GM08714 (cell line): Measurements from ENCODE around the gene TPCN1.

Experiments used
- H3K4me3 ChIP-seq: fragments of 200-500 bp; sonication (Bioruptor generic); 2 replicates; pipeline ENCODE4 v1.5.1; 2014; ENCODE audit warnings: mild to moderate bottlenecking, low read length, inconsistent platforms
- ZNF274 ChIP-seq: IDR thresholded peaks from 2 replicates; pipeline ENCODE4 v1.6.1; 2012; ENCODE audit warnings: mild to moderate bottlenecking, low read depth, low read length

Gene TPCN1

GRCh38 chr12:113236539-113237399 lies 15.5 kb downstream of the TPCN1 start:
- no peak overlapping the region for H3K4me3 ChIP-seq
- no peak for TF ChIP-seq ZNF274

- H3K4me3 ChIP-seq, result no peak overlapping the region
- no peak for TF ChIP-seq ZNF274
These were observed 16.5 kb downstream of the TPCN1 start for GRCh38 chr12:113237748-113238147.

- H3K4me3 ChIP-seq, result no peak overlapping the region
- no peak for TF ChIP-seq ZNF274
These were observed 17.0 kb downstream of the TPCN1 start for GRCh38 chr12:113238309-113238708.

GRCh38 chr12:113239288-113239771 lies 18.1 kb downstream of the TPCN1 start:
- no peak overlapping the region for H3K4me3 ChIP-seq
- TF ChIP-seq ZNF274, result no peak

GRCh38 chr12:113239811-113240331 lies 18.6 kb downstream of the TPCN1 start:
- no peak overlapping the region for H3K4me3 ChIP-seq
- no peak for TF ChIP-seq ZNF274

- H3K4me3 ChIP-seq, result no peak overlapping the region
- TF ChIP-seq ZNF274, result no peak
These were observed 19.1 kb downstream of the TPCN1 start for GRCh38 chr12:113240395-113240794.

GRCh38 chr12:113241191-113242025 lies 20.1 kb downstream of the TPCN1 start:
- H3K4me3 ChIP-seq, result no peak overlapping the region
- no peak for TF ChIP-seq ZNF274

- H3K4me3 ChIP-seq, result no peak overlapping the region
- no peak for TF ChIP-seq ZNF274
These were observed 20.8 kb downstream of the TPCN1 start for GRCh38 chr12:113242026-113242418.

GRCh38 chr12:113242560-113242959 lies 21.3 kb downstream of the TPCN1 start:
- TF ChIP-seq ZNF274, result no peak
- no peak overlapping the region for H3K4me3 ChIP-seq

- no peak for TF ChIP-seq ZNF274
- H3K4me3 ChIP-seq, result no peak overlapping the region
These were observed 22.8 kb downstream of the TPCN1 start for GRCh38 chr12:113244047-113244460.

- no peak for TF ChIP-seq ZNF274
These were observed 23.3 kb downstream of the TPCN1 start for GRCh38 chr12:113244478-113244958.

GRCh38 chr12:113245695-113246477 lies 24.6 kb downstream of the TPCN1 start:
- TF ChIP-seq ZNF274, result no peak
- H3K4me3 ChIP-seq, result no peak overlapping the region

More at GRCh38 chr12:113244478-113244958, 23.3 kb downstream of the TPCN1 start:
- no peak overlapping the region for H3K4me3 ChIP-seq

- no peak for TF ChIP-seq ZNF274
- H3K4me3 ChIP-seq, result no peak overlapping the region
These were observed 25.3 kb downstream of the TPCN1 start for GRCh38 chr12:113246478-113247122.
